GM18505 (cell line): ENCODE data around the gene SEC61A2.

Experiments
- ATAC-seq: cut with Tn5 transposase; IDR thresholded peaks from one replicate; pipeline ENCODE4 v1.9.1; 2021; ENCODE audit not compliant: unreplicated experiment
- POLR2A ChIP-seq: IDR thresholded peaks from 4 replicates; pipeline ENCODE4 v1.6.1; 2011; ENCODE audit warnings: borderline replicate concordance; ENCODE audit not compliant: insufficient read depth, insufficient read length; ENCODE audit errors: extremely low read depth

The SEC61A2 gene

DNA sequence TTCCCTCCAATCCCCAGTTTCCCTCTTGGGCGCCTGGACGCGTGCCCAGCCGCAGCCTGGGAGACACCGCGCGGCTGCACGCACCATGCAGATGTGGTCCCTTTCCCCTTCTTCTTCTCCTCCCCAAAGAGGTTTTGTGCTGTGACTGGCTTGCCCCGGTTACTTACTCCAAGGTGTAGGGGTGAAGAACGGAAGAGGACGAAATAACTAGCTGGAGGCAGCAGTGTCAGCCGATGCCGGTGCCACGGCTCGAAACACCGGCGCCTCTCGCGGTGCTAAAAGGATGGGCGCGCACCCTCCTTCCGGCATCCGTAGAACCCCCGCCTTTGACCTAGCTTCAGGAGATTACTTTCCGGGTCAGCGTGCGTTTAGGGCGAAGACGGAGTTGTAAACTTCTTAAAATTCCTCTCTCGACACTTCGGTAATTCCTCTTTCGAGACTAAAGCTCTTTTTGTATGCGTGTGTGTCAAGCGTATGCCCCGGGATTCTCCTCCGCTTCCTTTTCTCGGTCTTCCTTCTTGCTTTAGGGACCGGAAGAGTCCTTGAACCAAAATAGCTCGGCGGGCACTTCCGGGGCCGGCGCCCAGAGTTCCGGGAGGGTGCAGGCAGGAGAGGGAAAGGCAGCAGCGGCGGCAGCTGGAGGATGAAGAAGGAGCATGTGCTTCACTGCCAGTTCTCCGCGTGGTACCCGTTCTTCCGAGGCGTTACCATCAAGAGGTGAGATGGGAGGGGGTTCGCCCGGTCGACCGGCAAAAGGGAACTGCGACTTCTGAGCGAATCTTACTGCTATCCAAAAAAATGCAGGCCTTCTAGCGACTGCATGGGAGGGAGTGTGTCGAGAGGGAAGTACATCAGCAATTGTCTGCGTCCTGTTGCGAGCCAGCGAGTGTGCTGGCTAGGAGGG is 66.4 kb downstream of the SEC61A2 start, which contains the start of the genes CDC123 and NUDT5:
Gene CDC123 (plus strand): TSS at position 586 of the 904 bp plus-strand sequence. CDS start 58 bp downstream, at position 644.
Gene NUDT5 (minus strand): TSS at position 289 of the 904 bp plus-strand sequence. CDS start 9,600 bp downstream, outside the sequence.
- TF ChIP-seq POLR2A = peak; percentile 74
- ATAC-seq = peak; percentile 86

DNA sequence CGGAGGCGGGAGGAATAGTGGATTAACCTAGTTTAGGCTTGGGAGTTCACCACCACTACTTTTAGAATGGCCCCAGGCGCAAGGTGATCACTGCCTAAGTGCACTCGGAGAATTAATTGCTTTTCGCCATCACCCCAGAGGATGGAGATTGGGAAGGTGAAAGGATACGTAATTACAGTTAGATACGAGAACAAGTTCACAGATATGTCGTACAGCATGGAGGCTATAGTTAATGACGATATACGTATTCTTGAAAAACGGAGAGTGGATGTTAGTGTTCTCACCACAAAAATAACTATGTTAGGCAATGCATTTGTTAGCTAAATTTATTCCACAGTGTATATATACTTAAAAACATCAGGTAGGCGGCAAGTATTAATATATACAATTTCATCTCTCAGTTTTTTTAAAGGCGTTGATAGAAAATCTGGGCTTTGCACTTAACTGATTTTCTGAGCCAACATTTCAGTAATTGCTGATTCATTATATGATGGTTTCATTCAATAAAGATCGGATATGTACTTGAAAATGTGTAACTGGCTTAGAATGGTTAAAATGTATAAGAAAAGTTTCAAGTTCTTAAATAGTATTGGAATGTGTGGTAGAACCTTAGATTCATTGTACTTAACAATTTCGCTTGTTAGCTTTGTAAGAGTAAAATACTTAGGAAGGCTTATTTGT is 67.2 kb downstream of the SEC61A2 start:
- TF ChIP-seq POLR2A = no peak

DNA sequence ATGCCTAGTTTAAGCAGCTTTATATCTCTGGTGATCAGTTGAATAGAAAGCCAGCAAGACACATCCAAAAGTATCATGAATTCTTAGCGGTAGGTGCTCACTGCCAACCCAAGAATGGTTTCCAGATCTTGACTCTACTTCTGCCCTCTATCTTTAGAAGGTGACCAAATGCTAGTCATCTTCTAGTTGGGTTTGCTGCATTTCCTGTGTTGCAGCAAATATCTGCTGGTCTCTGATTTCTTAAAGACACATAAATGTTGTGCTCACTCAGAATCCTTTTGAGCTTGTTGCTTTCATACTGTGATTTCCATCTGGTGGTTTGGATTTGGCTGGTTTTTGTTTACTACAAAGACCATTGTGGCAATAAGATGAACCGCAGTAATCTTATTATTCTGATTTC is 68.7 kb downstream of the SEC61A2 start:
- TF ChIP-seq POLR2A = no peak
- no peak for ATAC-seq

More for the DNA sequence above, 67.2 kb downstream of the SEC61A2 start:
- no peak for ATAC-seq

DNA sequence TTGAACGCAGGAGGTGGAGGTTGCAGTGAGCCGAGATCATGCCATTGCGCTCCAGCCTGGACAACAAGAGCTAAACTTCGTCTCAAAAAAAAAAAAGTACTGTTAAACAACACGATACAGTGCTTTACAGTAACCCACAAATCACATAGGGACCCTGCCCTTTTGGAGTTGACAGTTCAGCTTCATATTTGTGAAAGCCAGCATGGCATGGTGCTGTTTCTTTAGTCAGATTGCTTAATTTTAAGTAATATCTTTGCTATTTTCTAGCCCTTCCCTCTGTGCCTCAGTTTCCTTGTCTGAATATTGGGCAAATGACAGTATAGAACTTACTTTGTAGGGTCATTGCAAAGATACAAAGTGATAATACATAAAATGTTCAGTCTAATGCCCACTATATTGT is 71.4 kb downstream of the SEC61A2 start:
- no peak for ATAC-seq
- no peak for TF ChIP-seq POLR2A

DNA sequence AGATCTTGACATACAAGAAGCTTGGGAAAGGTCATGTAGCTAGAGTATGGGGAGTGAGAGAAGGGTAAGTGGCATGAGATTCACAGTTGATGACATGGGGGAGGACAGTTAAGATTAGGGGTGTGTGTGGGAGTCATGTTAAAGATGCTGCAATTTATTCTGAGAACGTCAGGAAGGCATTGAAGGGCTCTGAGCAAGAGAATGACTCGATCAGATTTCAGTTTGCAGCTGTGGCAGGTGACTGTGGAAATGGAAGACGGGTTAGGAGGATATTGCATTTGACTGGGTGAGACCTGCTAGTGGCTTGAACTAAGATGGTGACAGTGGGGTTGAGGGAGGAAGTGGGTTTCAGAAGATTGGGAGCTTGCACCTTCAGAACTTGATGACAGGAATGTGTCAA is 72.1 kb downstream of the SEC61A2 start:
- no peak for TF ChIP-seq POLR2A
- no peak for ATAC-seq

DNA sequence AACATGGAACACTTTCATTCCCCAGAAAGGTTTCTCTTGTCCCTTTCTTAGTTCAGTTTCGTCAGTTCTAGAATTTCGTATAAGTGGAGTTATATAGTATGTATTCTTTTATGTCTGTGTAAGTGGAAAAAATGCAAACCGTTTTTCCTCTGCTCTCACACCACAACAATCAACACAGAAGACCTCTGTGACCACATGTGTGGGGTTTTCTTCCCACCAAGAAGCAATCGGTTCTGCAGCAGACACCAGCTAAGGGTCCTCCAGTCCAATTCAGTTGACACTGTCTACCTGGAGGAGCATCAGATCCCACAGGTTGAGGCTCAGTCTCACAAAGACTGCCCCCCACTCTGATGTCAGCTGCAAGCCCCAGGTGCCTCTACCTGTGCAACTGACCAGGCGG is 72.7 kb downstream of the SEC61A2 start:
- ATAC-seq = no peak
- TF ChIP-seq POLR2A = no peak

DNA sequence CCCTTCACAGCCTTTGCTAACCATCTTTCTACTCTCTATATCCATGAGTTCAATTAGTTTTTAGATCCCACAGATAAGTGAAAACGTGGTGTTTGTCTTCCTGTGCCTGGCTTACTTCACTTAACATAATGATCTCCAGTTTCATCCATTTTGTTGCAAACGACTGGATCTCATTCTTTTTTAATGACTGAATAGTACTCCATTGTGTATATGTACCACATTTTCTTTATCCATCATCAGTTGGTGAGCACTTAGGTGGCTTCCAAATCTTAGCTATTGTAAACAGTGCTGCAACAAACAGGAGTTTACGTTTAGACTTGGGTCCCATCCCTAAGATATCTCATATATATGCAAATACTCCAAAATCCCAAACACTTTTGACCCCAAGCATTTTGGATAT is 75.6 kb downstream of the SEC61A2 start:
- no peak for TF ChIP-seq POLR2A

DNA sequence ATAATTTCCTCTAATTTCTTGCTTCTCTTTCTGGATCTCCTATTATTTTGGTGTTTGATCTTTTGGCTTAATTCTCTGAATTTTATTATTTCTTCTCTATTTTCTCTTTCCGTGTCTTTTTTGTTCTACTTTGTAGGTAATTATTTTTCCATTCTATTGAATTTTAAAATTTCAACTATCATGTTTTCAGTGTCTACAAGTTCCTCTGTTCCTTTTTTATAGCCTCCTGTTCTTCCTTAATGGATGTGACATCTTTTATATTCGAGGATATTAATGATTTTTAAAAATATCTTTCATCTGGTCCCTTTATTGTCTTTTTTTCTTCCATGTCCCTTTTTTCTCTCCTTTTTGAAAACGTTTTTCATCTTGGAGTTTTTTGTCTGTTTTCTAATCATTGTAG is 77.6 kb downstream of the SEC61A2 start:
- no peak for TF ChIP-seq POLR2A
- no peak for ATAC-seq

More for the DNA sequence above, 75.6 kb downstream of the SEC61A2 start:
- no peak for ATAC-seq

DNA sequence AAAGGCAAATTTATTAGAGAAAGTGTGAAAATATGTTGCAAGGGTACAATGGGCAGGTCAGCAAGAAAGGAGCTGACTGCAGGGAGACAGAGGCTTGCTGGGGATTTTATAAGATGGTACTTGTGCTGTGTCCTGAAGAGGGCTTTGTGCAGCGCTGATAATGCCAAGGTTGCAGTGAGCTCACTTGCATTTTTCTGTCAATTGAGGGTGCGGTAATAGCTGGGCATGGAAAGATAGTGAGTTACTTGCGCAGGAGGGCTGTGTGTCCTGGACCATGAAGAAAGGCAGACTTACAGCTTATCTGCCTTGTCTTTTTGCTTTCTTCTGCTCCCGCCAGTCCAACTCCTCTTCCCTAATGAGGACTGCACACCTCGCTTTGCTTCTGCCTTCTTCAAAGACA is 79.0 kb downstream of the SEC61A2 start:
- ATAC-seq = no peak
- no peak for TF ChIP-seq POLR2A

DNA sequence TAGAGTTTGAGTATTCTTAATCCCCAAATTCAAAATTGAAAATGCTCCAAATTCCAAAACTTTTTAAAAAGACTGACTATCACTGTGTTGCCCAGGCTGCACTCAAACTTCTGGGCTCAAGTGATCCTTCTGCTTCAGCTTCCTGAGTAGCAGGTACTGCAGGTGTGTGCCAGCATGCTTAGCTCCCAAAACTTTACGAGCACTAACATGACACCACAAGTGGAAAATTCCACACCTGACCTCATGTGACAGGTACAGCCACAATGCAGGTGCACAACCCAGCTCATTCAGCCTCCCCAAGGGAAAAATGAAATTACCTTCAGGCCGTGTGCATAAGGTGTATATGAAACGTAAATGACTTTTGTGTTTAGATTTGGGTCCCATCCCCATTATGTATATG is 83.0 kb downstream of the SEC61A2 start:
- no peak for TF ChIP-seq POLR2A
- ATAC-seq = no peak

DNA sequence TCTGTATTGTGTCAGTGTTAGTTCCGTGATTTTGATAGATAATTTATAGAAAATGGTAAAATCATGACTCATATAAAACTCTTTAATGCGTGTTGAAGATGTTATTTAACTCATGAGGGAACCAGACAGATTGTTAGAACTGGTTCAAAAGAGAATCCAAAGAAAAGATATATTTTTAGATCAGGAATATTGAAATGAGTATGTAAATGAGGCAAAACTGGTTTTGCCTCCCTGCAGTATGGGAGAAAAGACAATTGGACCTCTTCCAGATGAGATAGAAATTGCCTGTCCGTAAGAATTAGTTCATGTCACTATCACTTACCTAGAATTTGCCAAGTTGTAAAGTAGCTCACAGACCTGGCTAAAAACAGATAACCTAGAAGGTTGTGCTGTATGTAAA is 84.1 kb downstream of the SEC61A2 start:
- TF ChIP-seq POLR2A = no peak

DNA sequence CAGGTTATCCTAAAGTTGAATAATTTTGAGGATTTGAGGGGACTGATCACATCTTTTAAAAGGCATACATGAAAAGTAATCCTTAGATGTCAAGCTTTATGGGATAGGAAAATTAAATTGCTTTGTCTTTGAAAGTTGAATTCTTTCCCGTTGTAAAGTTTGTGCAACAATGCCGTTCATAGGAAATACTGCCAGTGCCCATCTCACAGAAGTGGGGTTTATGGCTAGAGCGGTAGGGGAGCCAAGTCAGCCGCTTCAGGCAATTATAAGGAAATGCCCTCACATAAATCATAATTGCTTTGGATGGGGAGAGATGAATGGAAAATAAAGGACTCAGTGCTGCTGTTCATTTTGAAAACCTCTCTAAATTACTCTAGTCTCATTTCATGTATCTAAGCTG is 84.6 kb downstream of the SEC61A2 start:
- TF ChIP-seq POLR2A = no peak

More for the DNA sequence above, 84.1 kb downstream of the SEC61A2 start:
- no peak for ATAC-seq

DNA sequence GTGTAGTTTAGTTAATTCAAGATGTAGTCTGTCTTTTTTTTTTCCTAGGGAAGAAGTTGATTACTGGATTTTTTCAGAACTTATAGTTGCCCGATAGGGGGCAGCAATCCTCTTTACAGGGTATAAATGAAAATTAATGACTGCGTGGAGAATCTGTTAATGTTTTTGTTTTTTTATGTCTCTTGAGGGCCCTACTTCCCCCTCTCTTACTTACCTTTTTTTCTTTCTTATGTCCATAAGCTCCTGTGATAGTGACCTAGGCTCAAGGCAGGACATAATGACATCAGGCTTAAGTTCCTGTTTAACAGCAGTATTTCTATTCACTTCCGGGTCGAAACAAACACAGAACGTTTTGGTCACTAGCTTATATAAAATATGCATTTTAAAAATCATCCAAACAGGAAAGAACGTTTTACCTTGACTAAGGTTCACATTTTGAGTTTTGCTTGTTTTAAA is 85.3 kb downstream of the SEC61A2 start:
- TF ChIP-seq POLR2A = no peak
- no peak for ATAC-seq

More for the DNA sequence above, 84.6 kb downstream of the SEC61A2 start:
- ATAC-seq = no peak
